HCT116 (cell line): ENCODE measurements around the gene SHF.

ENCODE experiments used
- ATF3 ChIP-seq: IDR thresholded peaks from 2 replicates; pipeline ENCODE4 v1.6.1; 2012
- CEBPB ChIP-seq: IDR thresholded peaks from 2 replicates; pipeline ENCODE4 v1.6.1; 2012; ENCODE audit warnings: low read depth
- CTCF ChIP-seq, 3 experiments: fragments of 200-600 bp in 1 of 3; sonication (generic) in 1 of 3; IDR thresholded peaks in 2 of 3; conservative IDR thresholded peaks in 1 of 3; 2 replicates each; pipeline ENCODE4 v1.5.1; 2012 to 2017; ENCODE audit warnings: low read depth in 2 of 3, low read length in 2 of 3, antibody characterized with exemption in 1 of 3, borderline replicate concordance in 1 of 3, control low read depth in 1 of 3, mild to moderate bottlenecking in 1 of 3, mixed read lengths in 1 of 3, mixed run types in 1 of 3, moderate library complexity in 1 of 3; ENCODE audit not compliant: insufficient read depth in 1 of 3
- EZH2 ChIP-seq: fragments of 200-600 bp; sonication (generic); IDR thresholded peaks from 2 replicates; pipeline ENCODE4 v1.6.1; 2017; ENCODE audit warnings: antibody characterized with exemption, mixed run types
- EZH2phosphoT487 ChIP-seq: fragments of 200-600 bp; IDR thresholded peaks from 2 replicates; pipeline ENCODE4 v1.6.1; 2018; ENCODE audit warnings: antibody characterized with exemption, borderline replicate concordance
- FOSL1 ChIP-seq: IDR thresholded peaks from 2 replicates; pipeline ENCODE4 v1.6.1; 2012; ENCODE audit warnings: low read depth
- JUND ChIP-seq: IDR thresholded peaks from 2 replicates; pipeline ENCODE4 v1.6.1; 2012
- ZNF274 ChIP-seq: fragments of 200-500 bp; sonication (Bioruptor generic); IDR thresholded peaks from 2 replicates; pipeline ENCODE4 v1.6.1; 2014; ENCODE audit warnings: mild to moderate bottlenecking, low read depth, low read length, inconsistent platforms

DNA sequence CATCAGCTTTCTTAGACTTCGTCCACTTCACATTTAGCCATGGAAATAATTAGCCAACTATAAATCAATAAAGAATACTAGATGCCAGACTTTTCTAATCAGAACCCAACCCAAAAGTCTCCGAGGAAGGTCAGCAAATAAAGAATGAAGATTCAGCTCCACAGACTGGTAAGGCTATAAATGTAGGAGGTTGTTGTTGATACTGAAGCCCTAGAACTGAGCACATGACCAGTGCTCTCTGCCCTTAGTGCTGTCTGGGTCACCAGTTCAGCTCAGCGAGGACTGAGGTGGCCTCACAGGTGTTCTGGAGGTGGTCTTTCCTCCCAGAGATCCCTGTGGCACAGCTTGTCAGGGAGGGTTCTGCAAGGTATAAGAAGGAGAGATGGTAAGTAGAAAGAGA, 43.4 kb upstream of the SHF start:
- no peak for TF ChIP-seq CTCF (IDR thresholded peaks at IDR 0.05 in 2 of 3, conservative IDR thresholded peaks at IDR 0.05 in 1 of 3; ENCODE audit: borderline replicate concordance in 1 of 3, insufficient read depth in 1 of 3, low read depth in 2 of 3, low read length in 2 of 3)
- no peak for TF ChIP-seq ZNF274
- no peak for TF ChIP-seq ATF3
- TF ChIP-seq EZH2, result no peak
- TF ChIP-seq JUND, result no peak
- TF ChIP-seq CEBPB, result no peak
- no peak for TF ChIP-seq EZH2phosphoT487
- no peak for TF ChIP-seq FOSL1
